ENCODE results near the gene HINT1. TPM values are rescaled to one million over a fixed set of nuclear protein-coding genes. Genes with fewer than 3 reads are reported as not detected.
"Not testable (repeated sequence)": the region's sequence is repeated elsewhere in the genome, so short reads cannot be mapped to it uniquely, and the experiment has no call there.

The HINT1 gene
- polyA plus RNA-seq, 3 donors, result 130 to 265 (median 218) TPM

DNA sequence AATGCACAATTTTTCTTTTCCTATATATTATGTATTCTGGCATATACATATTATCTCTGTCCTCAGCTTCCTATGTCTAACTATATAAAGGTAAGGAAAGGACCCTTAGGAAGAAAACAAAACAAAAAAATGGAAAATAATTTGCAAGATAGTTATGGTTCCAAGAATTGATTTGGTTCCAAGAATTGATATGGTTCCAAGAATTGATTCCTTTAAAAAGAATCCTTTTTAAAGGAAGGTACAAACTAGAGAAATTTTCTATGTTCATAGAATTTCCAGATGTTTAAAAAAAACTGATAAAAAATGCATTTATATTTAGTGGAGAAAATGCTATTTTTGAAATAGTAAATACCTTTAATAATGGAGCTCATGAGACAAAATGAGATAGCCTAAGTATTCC, 17.8 kb upstream of the HINT1 start:
- no peak overlapping the region for H3K27ac ChIP-seq (ENCODE audit: low read depth, low read length)

DNA sequence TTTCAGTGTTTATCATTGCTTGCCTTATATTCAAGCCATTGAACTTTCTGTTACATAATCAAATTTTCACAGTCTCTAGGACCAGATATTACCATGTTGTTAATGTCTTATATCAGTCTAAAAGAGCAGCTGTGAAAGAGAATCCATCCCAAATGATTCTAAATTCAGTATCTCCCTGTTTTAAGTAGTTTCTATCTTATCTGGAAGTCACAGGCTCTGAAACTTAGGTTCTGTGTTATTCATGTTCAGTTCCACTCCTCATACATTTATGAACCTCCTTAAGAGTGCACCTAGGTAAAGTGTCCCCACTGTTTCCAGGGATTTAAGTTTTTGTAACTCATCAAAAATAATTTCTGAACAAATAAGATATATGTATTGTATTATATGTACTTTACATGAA, 15.4 kb upstream of the HINT1 start:
- H3K27ac ChIP-seq (ENCODE audit: low read depth, low read length), result no peak overlapping the region

DNA sequence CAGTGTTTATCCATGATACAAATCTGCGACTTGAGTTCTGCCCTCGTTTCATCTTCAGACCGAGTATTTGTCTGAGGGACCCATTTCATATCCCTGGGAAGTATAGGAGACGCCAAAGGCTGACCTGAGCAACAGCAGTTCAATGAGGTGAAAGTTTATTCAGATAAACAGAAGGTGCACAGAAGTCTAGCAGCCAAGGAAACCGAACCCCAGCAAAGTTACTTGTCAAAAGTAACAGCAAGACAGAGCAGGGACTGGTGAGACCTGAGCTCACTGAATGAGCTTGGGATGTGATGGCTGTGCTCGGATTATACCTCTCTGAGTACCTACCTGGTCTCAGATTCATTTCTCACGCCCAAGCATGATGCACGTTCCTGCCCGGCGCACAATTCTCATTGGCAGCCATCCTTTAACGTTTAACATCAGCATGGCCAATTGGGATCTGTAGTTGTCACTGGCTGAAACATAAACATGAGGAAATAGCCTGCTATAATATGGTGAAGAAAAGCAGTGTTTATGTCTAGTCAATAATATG, 6.3 kb upstream of the HINT1 start:
- WGBS, 3 donors, result 3 to 4% (median 3%) methylated on average over 11 of the region's 11 CpGs
- no peak overlapping the region for H3K27ac ChIP-seq (ENCODE audit: low read depth, low read length)

DNA sequence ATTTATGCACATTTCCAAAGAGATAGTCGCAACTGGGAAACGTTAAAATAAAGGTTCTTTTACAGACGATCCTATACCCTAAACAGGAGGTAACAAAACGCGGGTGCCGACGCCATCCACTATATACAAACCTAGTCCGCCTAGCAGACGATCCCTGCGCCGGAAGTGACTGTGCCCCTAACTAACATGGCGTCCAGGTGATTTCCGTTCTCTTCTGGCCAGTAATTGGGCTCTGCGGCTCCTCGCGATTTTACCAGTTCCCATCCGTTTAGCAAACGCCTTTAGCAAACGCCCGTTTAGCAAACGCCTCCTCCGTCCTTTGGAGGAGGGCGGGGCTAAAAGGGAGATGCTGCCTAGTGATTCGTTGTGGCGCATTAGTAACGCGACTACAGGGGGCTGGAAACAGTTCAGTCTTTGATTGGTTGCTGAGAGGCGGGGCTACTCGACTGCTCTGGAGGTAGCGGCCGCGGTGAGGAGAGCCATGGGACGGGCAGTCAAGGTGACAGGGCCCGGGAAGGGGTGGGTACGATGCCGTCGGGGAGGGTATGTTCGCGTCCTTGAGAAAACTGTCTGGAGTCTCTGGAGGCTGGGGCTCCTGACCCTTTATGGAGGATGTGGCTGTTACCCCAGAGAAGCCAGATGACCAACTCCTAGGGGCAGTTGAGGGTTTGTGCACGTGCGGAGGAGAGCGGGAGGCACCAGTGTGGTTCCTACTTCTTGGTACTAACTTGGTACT, 5.7 kb upstream of the HINT1 start, which contains the start of gene LYRM7:
Gene LYRM7, plus strand, starts transcription at position 405 of the 736 bp plus-strand sequence. Its CDS starts 77 bp downstream, at position 482.
- no peak within 1 kb of the TSS for H3K27ac ChIP-seq (ENCODE audit: low read depth, low read length)
- WGBS, 3 donors, result 0 to 1% (median 0%) methylated on average over 42 of the region's 42 CpGs

DNA sequence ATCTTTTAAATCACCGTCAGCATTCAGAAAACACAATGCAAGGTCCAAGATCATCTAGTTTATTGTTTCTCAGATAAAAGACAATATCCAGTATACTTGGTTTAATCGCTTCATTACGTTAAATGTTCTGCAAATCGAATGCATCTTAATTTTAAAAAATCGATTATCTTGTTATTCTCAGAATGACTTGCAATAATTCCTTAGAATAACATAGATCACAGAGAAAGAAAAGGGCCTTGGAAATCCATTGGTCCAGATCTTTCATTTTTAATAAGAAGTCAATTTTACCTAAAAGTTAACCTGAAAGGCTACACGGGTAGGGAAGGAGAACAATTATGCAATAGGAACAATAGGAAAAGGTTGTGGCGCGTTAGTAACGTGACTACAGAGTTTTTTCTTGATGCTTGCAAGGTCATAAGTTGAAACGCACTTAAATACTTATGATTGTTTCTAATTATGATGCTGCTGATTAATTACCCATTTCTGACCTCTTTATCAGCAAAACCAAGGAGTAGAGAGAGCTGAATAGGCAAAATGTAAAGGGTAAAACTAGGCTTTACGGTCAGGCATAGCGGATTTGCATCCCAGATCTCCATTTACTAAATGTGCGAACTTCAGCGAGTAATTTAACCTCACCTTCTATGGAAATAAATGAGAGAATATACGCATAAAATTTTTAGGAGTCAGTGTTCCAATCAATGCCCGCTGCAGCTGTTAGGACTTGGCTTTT, 4.9 kb upstream of the HINT1 start:
- H3K27ac ChIP-seq (ENCODE audit: low read depth, low read length), result no peak overlapping the region
- 31 to 35% (median 35%) methylated on average over 16 of the region's 16 CpGs for WGBS, 3 donors

DNA sequence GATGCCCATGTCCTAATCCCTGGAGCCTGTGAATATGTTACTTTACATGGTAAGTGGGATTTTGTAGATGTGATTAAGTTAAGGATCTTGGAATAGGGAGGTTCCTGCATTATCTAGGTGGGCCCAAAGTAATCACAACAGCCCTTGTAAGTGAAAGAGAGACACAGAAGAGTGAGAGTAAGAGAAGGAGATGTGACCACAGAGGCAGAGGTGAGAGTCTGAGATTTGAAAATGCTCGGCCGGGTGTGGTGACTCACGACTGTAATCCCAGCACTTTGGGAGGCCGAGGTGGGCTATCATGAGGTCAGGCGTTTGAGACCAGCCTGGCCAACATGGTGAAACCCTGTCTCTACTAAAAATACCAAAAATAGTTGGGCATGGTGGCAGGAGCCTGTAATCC, 2.6 kb upstream of the HINT1 start:
- 90 to 96% (median 94%) methylated on average over 5 of the region's 5 CpGs for WGBS, 3 donors
- no peak overlapping the region for H3K27ac ChIP-seq (ENCODE audit: low read depth, low read length)

DNA sequence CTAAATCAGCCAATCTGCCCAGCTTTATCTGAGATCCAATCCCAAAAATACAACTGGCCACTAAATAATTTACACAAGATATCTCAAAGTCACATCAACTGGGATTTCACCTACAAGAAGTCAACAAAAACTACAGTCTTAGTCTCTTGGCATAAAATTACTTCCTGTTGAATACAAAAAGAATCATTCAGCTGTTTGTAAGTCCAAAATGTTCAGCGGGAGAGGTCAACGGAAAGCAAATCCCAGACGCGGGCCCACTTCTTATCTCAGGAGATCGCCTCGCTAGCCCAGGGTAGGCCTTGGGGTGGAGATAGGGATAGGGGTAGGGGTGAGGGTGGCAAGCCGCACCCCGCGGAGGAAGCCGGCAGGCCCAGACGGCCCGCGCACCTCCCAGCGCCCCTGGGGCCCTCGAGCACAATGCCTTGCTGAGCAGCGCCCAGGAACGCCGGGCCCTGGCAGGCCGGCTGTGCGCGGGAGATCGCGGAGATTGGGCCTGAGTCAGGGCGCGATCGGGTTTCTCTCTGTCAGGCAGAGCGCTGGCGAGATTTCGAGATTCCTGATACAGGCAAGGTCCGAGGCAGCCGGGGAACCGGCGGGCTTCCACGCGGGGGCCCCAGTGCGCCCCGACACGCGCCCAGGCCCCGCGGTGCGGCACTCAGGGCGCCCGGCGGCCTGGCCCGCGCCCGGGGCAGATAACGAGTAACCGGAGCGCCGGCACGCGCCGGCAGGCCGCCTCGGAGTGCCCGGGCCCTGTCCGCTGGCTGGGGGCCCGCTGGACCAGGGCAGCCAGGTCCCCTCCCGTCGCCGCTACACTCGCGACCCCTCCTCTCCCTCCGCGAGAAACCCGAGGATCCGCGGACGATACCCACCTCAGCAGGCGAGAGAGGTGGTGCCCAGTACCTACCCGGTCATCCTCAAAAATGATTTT, 601 bp downstream of the HINT1 start:
- 0 to 1% (median 0%) methylated on average over 62 to 73 of the region's 73 CpGs for WGBS, 3 donors
- H3K27ac ChIP-seq (ENCODE audit: low read depth, low read length), result peak overlapping the region; percentile 21

DNA sequence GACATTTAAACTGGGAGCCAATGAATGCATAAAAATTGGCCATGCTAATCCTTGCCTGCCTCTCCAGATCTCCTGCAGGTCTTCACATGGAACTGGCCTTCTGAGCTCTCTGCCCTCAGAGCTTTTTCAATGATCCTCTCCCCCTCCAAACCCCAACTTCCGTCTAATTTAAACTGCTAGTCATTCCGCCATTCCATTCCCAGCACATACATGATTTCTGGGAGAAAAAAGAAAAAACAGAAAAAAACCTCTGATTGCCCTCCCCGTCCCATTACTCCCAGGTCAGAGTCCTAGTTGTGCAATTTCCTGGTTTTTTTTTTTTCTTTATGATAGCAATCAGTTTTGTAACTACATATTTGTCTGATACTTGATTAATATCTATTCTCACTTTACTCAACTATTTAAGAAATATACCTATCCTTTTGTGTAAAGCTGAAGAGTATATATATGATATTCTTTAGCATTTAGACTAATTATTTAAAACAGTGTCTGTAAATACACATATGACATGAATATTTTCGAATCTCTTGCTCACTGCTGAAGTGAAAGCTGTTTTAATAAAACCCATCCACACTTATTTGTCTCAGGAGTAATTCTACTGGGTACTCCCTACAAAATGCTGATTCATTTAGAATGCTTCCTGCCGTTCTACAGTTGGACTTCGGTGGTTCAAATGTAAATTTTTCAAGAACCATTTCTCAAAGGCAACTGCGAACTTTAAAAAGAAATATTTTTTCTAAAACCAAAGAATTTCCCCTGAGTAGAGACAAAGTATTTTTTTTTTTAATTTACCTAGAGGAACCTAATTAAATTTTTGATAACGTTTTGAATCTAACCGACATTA, 1.6 kb downstream of the HINT1 start:
- 14 to 28% (median 14%) methylated on average over 9 of the region's 9 CpGs for WGBS, 3 donors
- H3K27ac ChIP-seq (ENCODE audit: low read depth, low read length), result no peak overlapping the region

DNA sequence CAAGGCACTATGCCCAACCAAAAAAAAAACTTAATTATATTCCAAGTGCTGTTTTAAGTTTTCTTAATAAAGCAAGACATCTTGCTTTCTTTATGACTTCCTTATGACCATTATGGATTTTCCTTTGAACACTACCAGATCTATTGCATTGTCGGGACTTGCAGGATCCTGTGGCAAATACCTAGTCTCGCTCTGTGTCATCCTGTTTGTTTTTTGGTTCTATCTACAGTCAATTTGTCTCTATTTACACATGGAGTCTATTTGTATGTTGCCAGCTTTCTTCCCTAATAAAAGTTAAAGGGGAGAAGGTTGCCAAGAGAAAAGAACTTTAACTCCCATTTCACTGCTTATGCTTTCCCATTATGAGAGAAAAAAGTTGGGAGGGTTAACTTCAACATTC, 4.9 kb downstream of the HINT1 start:
- WGBS, 3 donors, result 91 to 96% (median 96%) methylated on average over 2 of the region's 2 CpGs
- H3K27ac ChIP-seq (ENCODE audit: low read depth, low read length), result no peak overlapping the region

DNA sequence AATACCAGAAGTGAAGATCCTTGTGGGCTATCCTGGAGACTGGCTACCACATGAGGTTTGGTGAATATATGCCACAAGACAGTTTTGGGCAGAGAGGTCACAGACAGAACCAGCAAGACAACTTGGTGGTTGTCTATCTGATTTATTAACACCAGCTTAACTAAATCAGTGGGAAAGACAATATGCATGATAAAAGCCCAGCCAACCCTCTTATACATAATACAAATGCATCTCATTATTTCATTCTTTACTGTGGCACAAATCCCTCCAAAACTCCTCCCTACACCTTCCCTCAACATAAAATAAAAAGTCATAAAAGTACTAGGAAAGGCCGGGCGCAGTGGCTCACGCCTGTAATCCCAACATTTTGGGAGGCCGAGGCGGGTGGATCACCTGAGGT, 8.1 kb downstream of the HINT1 start:
- 96 to 97% (median 97%) methylated on average over 5 of the region's 5 CpGs for WGBS, 3 donors
- no peak overlapping the region for H3K27ac ChIP-seq (ENCODE audit: low read depth, low read length)

DNA sequence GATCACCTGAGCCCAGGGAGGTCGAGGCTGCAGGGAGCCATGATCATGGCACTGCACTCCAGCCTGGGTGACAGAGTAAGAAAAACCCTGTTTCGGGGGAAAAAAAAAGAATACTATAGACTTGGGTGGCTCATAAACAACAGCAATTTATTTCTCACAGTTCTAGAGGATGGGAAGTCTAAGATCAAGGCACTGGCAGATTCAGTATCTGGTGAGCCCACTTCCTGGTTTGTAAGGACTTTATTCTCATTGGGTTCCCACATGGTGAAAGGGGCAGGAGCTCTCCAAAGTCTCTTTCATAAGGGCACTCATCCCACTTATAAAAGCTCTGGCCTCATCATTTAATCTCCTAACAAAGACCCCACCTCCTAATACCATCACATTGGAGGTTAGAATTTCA, 8.7 kb downstream of the HINT1 start:
- WGBS, 3 donors, result 95 to 100% (median 96%) methylated on average over 2 of the region's 2 CpGs
- no peak overlapping the region for H3K27ac ChIP-seq (ENCODE audit: low read depth, low read length)

DNA sequence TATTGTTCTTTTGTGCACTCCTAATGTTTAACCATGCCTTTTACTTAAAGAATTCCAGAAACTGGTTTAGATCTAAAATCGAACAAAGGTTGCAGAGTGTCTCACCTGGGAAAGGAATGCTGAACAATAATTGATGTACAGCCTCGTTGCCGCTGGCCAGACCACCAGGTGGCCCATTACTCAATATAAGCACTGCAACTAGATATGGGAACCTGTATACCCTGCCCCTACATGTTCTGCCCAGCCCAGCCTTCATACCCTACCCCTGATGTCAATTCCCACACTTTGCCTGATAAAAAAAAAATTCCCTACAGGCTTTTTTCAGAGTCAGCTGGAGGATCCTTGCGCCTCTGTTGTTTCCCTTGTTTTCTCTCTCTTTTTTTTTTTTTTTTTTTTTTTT, 13.8 kb downstream of the HINT1 start:
- H3K27ac ChIP-seq (ENCODE audit: low read depth, low read length), result no peak overlapping the region
- WGBS, 3 donors, result 64 to 91% (median 76%) methylated on average over 4 of the region's 4 CpGs

DNA sequence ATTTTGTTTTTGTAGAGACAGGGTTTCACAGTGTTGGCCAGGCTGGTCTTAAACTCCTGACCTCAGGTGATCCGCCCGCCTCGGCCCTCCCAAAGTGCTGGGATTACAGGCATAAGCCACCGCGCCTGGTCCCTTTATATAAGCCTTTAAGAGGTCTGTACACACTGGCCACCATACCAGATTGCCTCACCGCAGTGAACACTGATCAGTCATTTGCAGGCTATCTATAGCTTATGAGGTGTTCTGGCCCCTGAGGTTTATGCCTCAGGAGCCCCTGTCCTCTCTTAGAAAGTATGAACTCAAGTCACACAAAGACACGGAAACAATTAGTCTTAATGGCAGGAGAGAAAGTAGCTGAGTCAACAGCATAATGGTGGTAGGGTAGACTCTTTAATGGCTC, 14.6 kb downstream of the HINT1 start:
- WGBS, 3 donors, result 90 to 96% (median 93%) methylated on average over 7 of the region's 7 CpGs
- no peak overlapping the region for H3K27ac ChIP-seq (ENCODE audit: low read depth, low read length)

DNA sequence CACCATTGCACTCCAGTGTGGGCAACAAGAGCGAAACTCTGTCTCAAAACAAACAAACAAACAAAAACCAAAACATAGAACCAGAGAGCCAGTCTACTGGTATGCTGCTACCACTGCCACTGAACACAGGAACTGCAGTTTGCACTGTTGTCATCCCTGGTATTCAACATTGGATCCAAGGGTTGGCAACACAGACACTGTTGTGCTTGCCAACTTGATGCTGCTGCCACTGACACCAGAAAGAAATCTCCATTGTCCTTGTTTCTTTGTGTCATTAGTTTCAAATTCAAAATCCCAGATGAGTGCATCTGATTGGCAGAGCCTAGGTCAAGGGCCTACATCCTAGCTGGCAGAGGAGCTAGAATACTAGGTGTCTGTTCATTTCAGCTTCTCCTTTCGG, 16.2 kb downstream of the HINT1 start:
- 75 to 100% (median 98%) methylated on average over 2 of the region's 2 CpGs for WGBS, 3 donors
- no peak overlapping the region for H3K27ac ChIP-seq (ENCODE audit: low read depth, low read length)

DNA sequence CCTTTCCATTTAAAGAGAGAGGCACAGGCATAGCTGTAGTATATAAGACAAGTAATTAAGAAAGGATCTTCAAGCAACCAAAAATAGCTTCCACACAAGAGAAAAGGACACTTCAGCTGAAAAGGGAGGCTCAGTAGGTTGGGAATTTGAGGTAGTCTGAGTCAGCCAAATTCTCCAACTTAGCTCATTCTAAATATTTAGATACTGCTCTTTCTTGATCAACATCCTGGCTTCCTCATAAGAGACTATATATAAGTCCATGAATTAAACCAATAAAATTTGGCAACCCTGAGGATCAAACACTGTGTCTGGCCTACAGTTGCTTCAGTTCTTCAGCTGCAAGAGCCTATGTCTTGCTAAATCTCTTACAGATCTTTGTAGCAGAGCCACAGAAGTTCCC, 17.8 kb downstream of the HINT1 start:
- H3K27ac ChIP-seq (ENCODE audit: low read depth, low read length), result no peak overlapping the region

DNA sequence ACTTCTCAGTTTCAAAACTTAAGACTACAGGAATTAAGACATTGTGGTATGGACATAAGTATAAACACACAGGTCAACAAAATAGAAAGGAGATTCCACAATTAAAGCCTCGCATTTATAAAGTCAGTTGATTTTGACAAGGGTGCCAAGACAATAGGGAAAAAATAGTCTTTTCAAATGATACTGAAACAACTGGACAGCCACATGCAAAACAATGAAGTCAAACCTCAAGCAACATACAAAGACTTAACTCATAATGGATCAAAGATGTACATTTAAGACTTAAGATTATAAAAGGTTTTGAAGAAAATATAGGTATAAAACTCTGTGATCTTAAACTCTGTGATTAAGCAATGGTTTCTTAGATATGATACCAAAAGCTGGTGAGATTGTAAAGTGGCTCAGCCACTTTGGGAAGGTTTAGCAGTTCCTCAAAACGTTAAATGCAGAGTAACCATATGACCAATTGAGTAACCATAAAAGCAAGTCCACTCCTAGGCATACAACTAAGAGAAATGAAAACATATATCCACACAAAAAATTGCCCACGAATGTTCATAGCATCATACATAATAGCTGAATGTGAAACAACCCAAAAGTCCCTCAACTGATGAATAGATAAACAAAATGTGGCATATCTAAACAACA, 22.0 kb downstream of the HINT1 start:
- 52 to 57% (median 54%) methylated on average over 3 of the region's 3 CpGs for WGBS, 3 donors
- H3K27ac ChIP-seq (ENCODE audit: low read depth, low read length), result no peak overlapping the region

DNA sequence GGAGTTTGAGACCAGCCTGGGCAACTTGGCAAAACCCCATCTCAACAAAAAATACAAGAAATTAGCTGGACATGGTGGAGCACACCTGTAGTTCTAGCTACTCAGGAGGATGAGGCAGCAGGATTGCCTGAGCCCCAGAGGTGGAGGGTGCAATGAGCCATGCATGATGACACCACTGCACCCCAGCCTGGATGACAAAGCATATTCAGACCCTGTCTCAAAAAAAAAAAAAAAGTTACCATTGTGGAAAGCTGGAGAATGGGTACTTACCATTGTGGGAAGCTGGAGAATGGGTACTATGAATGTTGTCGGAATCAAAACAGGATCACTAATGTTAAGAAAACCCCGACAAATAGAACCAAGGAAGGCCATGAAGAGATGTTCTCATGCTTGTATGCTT, 25.7 kb downstream of the HINT1 start:
- no peak overlapping the region for H3K27ac ChIP-seq (ENCODE audit: low read depth, low read length)
- WGBS, 3 donors, result 90 to 99% (median 95%) methylated on average over 2 of the region's 2 CpGs

DNA sequence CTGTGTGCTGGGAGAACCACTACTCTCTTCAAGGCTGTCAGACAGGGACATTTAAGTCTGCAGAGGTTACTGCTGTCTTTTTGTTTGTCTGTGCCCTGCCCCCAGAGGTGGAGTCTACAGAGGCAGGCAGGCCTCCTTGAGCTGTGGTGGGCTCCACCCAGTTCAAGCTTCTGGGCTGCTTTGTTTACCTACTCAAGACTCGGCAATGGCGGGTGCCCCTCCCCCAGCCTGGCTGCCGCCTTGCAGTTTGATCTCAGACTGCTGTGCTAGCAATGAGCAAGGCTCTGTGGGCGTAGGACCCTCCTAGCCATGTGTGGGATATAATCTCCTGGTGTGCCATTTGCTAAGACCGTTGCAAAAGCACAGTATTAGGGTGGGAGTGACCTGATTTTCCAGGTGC, 26.6 kb downstream of the HINT1 start:
- WGBS, 3 donors, result 76 to 89% (median 87%) methylated on average over 5 of the region's 5 CpGs
- not testable (repeated sequence) for H3K27ac ChIP-seq (ENCODE audit: low read depth, low read length)
